Measurements from ENCODE around the gene SP1.
"Not testable (repeated sequence)": the region's sequence is repeated elsewhere in the genome, so short reads cannot be mapped to it uniquely, and the experiment has no call there.

The SP1 gene

DNA sequence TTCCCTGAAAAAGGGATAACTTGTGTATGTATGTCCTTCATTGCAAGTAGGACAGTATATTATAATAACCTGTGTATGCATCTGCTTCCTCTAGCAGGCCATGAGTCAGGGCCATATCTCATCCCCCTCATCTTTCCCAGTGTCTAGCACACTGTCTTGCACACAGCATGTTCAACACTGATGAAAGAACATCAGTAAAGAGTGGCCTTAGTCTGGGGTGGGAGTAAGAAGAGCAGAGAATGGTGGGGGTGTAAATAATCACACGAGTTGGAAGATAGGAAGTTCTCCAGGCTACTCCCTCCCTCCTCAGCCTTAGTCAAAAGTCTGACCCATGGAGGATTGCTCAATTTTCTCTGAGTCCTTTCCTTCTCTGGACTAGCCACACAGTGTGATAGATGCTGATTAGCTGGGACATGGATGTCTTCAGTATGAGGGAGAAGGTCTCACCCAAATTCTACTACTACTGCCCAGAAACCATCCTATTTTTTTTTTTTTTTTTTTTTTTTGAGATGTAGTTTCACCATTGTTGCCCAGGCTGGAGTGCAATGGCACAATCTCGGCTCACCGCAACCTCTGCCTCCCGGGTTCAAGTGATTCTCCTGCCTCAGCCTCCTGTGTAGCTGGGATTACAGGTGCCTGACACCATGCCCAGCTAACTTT, 14.6 kb upstream of the SP1 start:
- no peak for FAIRE-seq

DNA sequence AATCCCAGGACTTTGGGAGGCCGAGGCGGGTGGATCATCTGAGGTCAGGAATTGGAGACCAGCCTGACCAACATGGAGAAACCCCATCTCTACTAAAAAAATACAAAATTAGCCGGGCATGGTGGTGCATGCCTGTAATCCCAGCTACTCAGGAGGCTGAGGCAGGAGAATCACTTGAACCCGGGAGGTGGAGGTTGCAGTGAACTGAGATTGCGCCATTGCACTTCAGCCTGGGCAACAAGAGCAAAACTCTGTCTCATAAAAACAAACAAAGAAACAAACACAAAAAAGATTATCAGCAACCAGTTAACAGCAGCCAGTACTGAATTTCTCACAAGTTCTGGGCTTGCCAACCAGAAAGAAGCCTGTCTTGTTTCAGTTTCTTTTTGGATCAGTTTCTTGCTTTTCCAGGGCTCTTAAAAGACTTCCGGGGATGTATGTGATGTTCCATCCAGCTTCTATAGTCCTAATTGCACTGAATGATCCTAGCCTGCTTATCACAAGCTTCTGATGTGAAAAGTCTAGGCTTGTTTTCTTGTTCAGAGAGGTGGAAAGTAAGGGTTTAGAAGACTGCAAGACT, 6.3 kb upstream of the SP1 start:
- FAIRE-seq = not testable (repeated sequence)

DNA sequence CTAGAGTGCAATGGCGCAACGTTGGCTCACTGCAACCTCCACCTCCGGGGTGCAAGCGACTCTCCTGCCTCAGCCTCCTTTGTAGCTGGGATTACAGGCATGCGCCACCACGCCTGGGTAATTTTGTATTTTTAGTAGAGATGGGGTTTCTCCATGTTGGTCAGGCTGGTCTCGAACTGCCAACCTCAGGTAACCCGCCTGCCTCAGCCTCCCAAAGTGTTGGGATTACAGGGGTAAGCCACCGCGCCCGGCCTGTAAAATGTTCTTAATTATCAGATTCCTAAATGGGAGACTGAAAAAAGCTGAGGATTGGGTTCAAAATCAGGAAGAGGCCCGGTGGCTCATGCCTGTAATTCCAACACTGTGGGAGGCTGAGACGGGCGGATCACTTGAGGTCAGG, 5.7 kb upstream of the SP1 start:
- not testable (repeated sequence) for FAIRE-seq

DNA sequence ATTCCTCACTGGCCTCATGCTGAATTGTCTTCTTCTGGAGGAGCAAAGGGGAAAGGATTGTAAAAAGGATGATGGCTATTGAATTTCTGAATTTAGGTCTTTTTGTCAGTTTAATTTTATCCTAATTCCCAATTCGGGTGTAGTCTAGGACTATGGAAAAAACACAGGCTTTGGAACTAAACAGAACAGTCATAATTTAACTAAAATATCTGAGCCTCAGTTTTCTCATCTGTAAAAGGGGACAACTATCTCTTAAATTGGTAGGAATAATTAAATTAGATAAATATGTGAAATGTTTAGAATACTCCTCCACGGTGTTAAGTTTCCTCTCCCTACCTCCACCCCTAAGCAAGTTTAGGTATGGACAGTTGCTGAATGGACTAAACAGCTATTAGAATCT, 3.2 kb upstream of the SP1 start:
- FAIRE-seq = no peak

DNA sequence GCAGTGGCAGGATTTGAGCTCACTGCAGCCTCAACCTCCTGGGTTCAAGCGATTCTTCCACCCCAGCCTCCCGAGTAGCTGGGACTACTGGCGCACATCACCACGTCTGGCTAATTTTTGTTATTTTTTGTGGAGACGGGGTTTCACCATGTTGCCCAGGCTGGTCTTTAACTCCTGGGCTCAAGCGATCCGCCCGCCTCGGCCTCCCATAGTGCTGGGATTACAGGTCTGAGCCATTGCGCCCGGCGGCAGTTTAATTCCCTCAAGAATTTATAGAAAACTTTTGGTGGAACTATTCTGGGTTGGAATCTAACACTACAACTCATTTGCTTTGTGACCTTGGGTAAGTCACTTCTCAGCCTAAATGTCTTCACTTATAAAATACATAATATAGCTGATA, 1.8 kb upstream of the SP1 start:
- FAIRE-seq = no peak

DNA sequence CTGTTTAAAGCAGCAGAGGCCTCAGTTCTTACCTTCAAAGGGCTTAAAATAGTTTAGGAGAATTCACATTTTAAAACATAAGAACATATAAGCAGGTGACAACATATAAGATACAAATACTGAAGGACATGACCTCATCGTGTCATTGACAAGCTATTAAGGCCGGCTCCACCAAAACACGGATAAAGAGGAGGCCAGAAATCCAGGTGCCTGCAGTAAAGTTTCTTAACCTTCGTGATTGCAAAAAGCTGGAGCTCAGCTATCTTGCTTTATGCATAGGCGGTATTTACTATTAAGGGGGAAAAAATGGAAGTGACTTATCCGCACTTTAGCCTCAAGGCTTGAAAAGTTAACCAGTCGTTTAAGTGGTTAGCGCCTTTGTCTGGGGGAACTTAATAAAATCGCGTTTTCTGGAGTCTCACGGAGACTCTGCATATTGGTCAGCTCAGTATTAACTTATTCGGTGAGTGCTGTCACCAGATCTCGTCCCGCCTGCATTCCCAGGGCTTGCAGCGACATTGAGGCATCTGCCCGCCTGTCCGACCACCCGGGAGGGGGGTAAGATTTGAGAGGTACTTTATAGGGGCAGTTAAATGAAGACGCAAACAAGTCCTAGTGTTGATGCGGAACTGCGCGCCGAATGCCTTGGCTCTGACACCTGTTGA, 1.1 kb upstream of the SP1 start:
- no peak for FAIRE-seq

DNA sequence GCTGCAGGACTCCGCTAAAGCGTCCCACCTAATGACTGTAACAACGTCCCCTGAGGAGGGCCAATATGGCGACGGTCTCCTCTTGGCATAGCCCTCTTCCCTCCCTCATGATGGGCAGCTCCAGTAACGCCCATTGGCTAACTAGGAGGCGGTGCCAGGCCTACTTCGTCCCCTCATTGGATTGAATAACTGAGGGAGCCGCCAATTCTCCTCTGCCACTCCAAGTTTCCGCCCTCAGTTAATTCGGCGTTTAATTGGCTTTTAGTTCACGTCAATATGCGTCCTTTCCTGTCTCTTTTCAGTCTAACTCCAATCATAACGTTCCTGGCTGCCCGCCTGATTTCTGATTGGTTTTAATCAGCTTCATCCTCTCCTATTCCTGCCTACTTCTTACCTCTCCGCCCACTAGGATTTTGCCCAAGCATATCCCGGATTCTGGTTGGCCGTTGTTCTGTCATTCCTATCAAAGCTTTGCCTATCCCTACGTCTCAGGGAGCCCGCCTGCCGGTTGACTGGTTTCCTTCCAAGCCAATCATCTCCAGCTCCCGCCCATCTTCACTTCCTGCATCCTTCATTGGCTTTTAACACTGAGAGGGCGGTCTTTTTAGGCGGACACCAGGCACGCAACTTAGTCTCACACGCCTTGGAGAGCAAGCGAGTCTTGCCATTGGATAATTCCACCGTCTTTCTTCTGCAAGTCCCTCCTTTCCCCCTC, 430 bp upstream of the SP1 start:
- FAIRE-seq = peak; percentile 99

DNA sequence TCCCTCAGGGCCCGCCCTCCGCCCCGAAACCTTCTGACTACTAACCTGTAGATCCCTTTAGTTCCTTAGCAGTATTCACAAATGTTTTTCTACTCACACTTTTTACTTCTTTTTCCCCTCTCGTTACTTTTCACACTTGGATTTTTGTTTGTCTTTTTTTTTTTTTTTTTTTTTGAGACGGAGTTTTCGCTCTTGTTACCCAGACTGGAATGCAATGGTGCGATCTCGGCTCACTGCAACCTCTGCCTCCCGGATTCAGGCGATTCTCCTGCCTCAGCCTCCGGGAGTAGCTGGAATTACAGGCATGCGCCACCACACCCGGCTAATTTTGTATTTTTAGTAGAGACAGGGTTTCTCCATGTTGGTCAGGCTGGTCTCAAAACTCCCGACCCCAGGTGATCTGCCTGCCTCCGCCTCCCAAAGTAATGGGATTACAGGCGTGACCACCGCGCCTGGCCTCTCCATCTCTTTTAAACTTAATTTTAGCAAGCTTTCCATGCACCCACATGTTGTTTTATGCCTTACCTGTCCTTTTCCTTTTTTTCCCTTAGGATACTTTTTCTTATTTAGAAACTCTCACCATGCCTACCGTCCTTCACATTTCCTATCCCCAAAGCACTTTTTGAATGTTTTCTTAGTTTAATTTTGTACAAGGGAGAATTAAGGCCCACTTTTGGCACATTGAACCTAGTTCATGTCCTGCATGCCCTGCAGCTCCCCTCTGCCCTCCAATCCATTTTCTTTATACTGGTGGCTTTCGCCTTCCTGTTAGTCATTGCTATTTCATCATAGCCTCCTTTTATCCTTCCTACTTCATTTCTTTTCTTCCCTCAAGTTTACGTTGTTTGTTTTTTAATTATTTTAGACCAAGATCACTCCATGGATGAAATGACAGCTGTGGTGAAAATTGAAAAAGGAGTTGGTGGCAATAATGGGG, 1.1 kb downstream of the SP1 start:
- FAIRE-seq = no peak

DNA sequence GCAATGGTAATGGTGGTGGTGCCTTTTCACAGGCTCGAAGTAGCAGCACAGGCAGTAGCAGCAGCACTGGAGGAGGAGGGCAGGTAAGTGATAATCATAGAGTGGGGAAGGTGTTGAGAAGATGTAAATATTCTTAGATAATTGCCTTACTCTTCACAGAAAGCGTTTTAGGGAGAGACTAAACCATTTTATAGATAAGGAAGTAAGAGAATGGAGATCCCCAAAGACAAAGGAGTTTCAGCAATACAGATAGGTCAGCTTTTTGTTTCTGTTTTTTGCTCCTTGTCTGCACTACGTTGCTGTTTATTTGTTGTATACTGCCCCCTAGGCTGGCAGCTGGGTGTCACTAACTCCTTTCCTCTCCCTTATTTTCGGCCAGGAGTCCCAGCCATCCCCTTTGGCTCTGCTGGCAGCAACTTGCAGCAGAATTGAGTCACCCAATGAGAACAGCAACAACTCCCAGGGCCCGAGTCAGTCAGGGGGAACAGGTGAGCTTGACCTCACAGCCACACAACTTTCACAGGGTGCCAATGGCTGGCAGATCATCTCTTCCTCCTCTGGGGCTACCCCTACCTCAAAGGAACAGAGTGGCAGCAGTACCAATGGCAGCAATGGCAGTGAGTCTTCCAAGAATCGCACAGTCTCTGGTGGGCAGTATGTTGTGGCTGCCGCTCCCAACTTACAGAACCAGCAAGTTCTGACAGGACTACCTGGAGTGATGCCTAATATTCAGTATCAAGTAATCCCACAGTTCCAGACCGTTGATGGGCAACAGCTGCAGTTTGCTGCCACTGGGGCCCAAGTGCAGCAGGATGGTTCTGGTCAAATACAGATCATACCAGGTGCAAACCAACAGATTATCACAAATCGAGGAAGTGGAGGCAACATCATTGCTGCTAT, 2.0 kb downstream of the SP1 start:
- FAIRE-seq = no peak

DNA sequence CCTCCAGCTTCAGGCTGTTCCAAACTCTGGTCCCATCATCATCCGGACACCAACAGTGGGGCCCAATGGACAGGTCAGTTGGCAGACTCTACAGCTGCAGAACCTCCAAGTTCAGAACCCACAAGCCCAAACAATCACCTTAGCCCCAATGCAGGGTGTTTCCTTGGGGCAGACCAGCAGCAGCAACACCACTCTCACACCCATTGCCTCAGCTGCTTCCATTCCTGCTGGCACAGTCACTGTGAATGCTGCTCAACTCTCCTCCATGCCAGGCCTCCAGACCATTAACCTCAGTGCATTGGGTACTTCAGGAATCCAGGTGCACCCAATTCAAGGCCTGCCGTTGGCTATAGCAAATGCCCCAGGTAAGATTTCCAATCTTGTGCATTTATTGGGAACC, 3.3 kb downstream of the SP1 start:
- FAIRE-seq = no peak

DNA sequence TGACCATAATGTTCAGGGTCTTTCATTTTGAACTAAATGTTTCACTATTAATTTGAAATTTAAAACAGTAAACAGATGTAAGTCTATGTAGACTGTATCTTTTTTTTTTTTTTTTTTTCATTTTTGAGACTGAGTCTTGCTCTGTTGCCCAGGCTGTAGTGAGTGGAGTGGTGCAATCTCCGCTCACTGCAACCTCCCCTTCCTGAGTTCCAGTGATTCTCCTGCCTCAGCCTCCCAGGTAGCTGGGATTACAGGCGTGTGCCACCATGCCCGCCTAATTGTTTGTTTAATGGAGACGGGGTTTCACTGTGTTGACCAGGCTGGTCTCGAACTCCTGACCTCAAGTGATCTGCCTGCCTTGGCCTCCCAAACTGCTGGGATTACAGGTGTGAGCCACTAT, 6.4 kb downstream of the SP1 start:
- not testable (repeated sequence) for FAIRE-seq

DNA sequence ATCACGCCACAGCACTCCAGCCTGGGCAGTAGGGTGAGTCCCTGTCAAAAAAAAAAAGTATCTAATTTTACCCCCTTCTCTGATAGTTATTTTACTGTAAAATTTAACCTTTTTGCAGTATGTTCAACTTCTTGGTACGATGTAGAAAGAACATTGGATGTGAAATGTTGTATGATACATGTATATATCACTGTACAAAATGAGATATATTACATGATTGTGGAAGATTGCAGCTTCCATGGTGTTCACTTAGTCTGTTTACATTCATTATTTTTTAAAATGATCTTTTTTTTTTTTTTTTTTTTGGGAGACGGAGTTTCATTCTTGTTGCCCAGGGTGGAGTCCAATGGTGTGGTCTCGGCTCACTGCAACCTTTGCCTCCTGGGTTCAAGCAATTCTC, 9.0 kb downstream of the SP1 start:
- no peak for FAIRE-seq

DNA sequence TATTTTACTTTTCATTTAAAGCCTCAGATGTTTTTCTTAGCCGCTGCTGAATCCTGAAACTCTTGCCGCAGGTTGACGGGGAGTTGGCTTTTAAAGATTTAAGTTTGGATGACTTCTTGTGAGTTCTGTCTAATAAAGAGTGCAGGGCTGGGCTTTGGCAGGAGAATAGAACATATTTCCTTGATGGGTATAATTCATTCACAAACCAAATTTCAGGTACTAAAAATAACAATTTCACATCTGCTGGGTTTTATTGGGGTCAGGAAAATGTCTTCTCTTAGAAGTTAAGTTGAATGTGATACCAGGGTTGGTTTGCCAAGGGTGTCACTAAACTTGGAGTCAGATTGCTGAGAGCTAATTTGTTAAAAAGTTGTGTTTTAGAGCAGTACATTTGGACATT, 9.7 kb downstream of the SP1 start:
- no peak for FAIRE-seq

DNA sequence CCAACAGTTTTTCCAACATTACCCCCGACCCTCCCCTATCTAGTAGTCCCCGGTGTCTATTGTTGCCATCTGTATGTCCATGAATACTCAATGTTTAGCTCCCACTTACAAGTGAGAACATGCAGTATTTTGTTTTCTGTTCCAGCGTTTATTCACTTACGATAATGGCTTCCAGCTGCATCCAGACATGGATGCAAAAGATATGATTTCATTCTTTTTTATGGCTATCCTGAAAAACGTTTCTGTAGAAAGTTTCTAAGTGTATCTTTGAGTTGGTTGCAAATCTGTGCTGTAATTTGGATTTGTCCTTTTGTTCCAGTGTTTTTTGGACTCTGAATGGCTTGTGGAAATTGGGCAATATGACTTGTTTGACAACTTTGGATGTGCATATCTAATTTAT, 11.7 kb downstream of the SP1 start:
- FAIRE-seq = no peak

DNA sequence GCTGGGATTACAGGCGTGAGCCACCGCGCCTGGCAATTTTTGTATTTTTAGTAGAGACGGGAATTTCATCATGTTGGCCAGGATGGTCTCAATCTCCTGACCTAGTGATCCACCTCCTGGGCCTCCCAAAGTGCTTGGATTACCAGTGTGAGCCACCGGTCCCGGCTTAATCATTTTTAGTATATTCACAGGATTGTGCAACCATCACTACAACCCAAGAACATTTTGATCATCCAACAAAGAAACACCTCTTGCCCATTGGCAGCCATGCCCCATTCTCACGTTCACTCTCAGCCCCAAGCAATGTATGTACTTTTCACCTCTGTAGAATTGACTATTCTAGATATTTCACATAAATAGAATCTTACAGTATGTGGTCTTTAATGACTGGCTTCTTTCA, 19.9 kb downstream of the SP1 start:
- no peak for FAIRE-seq

DNA sequence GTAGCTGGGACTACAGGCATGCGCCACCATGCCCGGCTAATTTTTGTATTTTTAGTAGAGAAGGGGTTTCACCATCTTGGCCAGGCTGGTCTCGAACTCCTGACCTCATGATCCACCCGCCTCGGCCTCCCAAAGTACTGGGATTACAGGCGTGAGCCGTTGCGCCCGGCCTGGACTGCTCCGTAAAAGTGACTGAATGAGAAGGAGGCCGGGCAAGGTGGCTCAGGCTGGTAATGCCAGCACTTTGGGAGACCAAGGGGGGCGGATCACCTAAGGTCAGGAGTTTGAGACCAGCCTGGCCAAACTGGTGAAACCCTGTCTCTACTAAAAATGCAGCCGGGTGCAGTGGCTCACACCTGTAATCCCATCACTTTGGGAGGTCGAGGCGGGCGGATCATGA, 22.4 kb downstream of the SP1 start:
- FAIRE-seq = not testable (repeated sequence)

DNA sequence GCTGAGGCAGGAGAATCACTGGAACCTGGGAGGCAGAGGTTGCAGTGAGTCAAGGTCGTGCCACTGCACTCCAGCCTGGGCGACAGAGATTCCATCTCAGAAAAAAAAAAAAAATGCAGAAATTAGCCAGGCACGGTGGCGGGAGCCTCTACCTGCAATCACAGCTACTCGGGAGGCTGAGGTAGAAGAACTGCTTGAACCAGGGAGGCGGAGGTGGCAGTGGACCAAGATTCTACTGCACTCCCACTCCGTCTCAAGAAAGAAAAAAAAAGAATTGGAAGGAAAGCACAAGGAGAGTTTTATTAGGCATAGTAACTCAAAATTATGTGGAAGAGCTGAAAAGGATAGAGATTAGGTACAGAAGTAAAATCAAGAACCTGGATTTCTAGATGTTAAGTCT, 22.9 kb downstream of the SP1 start:
- FAIRE-seq = no peak

DNA sequence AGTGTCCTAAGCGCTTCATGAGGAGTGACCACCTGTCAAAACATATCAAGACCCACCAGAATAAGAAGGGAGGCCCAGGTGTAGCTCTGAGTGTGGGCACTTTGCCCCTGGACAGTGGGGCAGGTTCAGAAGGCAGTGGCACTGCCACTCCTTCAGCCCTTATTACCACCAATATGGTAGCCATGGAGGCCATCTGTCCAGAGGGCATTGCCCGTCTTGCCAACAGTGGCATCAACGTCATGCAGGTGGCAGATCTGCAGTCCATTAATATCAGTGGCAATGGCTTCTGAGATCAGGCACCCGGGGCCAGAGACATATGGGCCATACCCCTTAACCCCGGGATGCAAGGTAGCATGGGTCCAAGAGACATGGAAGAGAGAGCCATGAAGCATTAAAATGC, 31.0 kb downstream of the SP1 start:
- FAIRE-seq = no peak

DNA sequence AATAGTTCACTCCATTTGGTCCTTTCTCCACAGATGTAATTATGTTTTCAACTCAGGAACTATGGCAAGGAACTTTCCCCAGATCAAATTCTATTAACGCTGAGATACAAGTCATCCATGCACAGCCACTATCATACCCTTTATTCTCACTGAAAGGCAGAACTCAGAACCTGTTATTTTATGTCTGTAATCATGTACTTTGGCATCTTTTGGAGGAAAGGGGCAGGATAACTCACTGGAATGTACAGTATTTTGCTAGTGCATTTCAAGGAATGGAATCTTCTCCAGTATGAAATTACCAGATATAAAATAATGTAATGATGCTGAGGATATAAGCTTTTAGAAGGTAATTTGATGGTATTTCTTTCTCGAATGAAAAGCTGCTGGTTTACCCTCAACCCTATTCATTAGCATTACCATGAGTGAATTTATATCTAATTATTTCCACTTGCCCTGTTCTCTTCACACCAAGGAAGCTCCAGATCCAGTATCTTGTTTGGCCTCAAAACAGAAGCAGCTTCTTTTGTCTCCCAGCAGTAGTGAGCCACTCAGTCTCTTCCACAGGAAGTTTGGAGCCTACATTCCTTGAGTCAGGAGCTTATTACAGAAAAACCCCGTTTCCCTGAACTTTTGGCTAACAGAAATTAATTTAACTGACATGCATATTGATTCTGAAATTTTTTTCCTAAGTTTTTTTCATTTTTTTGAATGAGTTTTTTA, 33.7 kb downstream of the SP1 start:
- no peak for FAIRE-seq

DNA sequence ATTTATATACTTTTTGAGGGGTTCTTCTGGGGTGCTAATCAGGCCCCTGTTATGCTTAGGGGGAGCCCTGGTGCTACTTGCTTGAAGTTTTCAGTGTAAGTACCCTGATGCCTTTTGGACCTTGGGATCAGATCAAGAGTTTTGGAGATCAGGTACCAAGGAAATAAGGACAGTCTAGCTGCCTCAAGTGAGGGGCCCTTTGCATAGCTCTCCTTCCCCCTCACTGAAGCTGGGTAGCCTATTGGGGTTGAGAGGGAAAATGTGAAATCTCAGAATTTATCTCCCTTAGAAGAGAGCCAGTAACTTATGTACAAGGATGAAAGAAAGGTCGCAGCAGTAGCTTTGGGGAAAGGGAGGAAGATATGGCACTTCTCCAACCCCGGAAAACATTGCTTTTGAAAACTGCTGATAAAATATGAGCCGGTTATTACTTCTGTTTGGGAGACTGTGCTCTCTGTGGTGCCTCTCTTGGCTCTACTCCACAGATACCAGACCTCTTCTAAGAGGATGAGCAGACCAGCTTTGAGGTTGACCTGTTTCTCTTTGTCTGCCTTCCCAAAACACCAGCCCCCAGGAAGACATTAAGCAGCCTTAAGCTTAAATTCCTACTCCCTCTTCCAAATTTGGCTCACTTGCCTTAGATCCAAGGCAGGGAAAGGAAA, 34.9 kb downstream of the SP1 start:
- no peak for FAIRE-seq
